Small intestine (tissue), 7 donors: ENCODE data around the gene FOXL2NB. TPM values are rescaled to one million over a fixed set of nuclear protein-coding genes. Genes with fewer than 3 reads are reported as not detected.

Source experiments
- DNase-seq, 2 donors: peaks; one replicate each; pipeline versions ENCODE4 v3.0.0 to v3.0.0-alpha.2; 2013
- FAIRE-seq: peaks from 2 replicates; lab custom pipeline; 2012; peaks lifted over from hg19 to GRCh38; lab: Jason Lieb, UNC
- H3K27ac ChIP-seq, 3 donors: one replicate each; pipeline ENCODE4 v1.5.1; 2013; ENCODE audit warnings: low read length in 2 of 3, mild to moderate bottlenecking in 2 of 3, control low read depth in 1 of 3, inconsistent platforms in 1 of 3, low read depth in 1 of 3, moderate library complexity in 1 of 3
- H3K27me3 ChIP-seq, 3 donors: one replicate each; pipeline ENCODE4 v1.6.1; 2013; ENCODE audit warnings: low read length in 3 of 3, inconsistent platforms in 1 of 3; ENCODE audit not compliant: control insufficient read depth in 3 of 3, insufficient read depth in 3 of 3
- H3K36me3 ChIP-seq, 3 donors: one replicate each; pipeline ENCODE4 v1.6.1; 2013; ENCODE audit warnings: low read length in 3 of 3, inconsistent platforms in 1 of 3, low read depth in 1 of 3, mild to moderate bottlenecking in 1 of 3, moderate library complexity in 1 of 3; ENCODE audit not compliant: control insufficient read depth in 3 of 3, insufficient read depth in 2 of 3
- H3K4me1 ChIP-seq, 3 donors: one replicate each; pipeline ENCODE4 v1.6.1; 2013; ENCODE audit warnings: low read length in 2 of 3, inconsistent platforms in 1 of 3, low read depth in 1 of 3, mild to moderate bottlenecking in 1 of 3, moderate library complexity in 1 of 3; ENCODE audit not compliant: control insufficient read depth in 3 of 3, insufficient read depth in 2 of 3
- H3K4me3 ChIP-seq, 3 donors: one replicate each; pipeline ENCODE4 v1.5.1; 2013; ENCODE audit warnings: low read length in 3 of 3, control low read depth in 1 of 3, inconsistent platforms in 1 of 3, low read depth in 1 of 3, mild to moderate bottlenecking in 1 of 3, moderate library complexity in 1 of 3
- H3K9me3 ChIP-seq, 2 donors: one replicate each; pipeline ENCODE4 v1.6.1; 2013; ENCODE audit warnings: low read depth in 1 of 2, low read length in 1 of 2; ENCODE audit not compliant: control insufficient read depth in 2 of 2, insufficient read depth in 1 of 2
- WGBS, 3 donors: extraction: QIAGEN DNeasy Blood & Tissue Kit; methylation state at CpG; one replicate each; pipeline ENCODE4 v1.1.7; 2013; 5-methylcytosine and 5-hydroxymethylcytosine counted together
- polyA plus RNA-seq, 4 donors: library from polyadenylated mRNA; stranded (reverse) in 3 of 4; unstranded in 1 of 4; fragments of 200-250 nt in 3 of 4; fragments of 120-200 nt in 1 of 4; gene quantifications; one replicate each; pipeline versions ENCODE4 v1.2.1 to v1.2.3, GENCODE V29; 2013
- donor health status: healthy with polysubstance abuse.
- donor health status: control.
- donor health status: control.
- donor health status: Bipolar disorder and iron deficiency.
- donor health status: healthy.

FOXL2NB gene
- polyA plus RNA-seq, 4 donors, result not detected

GRCh38 chr3:138984816-138985215 lies 37.8 kb downstream of the FOXL2NB start:
- peaks cover 0 to 7% (median 0%) of the 10 kb centered on the region in 3 donors for H3K27me3 ChIP-seq
- no peak for DNase-seq
- 50 to 70% (median 59%) methylated on average over 3 of the region's 3 CpGs for whole genome bisulfite sequencing, 3 donors
- no peaks in the 10 kb centered on the region for H3K4me1 ChIP-seq
- H3K36me3 ChIP-seq, result no peaks in the 10 kb centered on the region
- H3K9me3 ChIP-seq, result no peaks in the 10 kb centered on the region
- no peak overlapping the region for H3K27ac ChIP-seq
- FAIRE-seq, result no peak
- no peak overlapping the region for H3K4me3 ChIP-seq

- H3K27me3 ChIP-seq, result peaks cover 0 to 7% (median 0%) of the 10 kb centered on the region in 3 donors
- no peak overlapping the region for H3K4me3 ChIP-seq
- no peaks in the 10 kb centered on the region for H3K4me1 ChIP-seq
- no peak overlapping the region for H3K27ac ChIP-seq
- FAIRE-seq (no peak), DNase-seq (no peak)
- H3K9me3 ChIP-seq, result no peaks in the 10 kb centered on the region
- 59 to 61% (median 59%) methylated on average over 4 of the region's 4 CpGs for WGBS, 3 donors
- H3K36me3 ChIP-seq, result no peaks in the 10 kb centered on the region
Observed at GRCh38 chr3:138985932-138986331, 38.9 kb downstream of the FOXL2NB start.

GRCh38 chr3:138987181-138987580 lies 40.2 kb downstream of the FOXL2NB start:
- H3K27ac ChIP-seq, result no peak overlapping the region
- no peaks in the 10 kb centered on the region for H3K9me3 ChIP-seq
- H3K4me1 ChIP-seq, result no peaks in the 10 kb centered on the region
- H3K4me3 ChIP-seq, result no peak overlapping the region
- no peak for DNase-seq
- WGBS, 3 donors, result 93 to 96% (median 96%) methylated on average over 2 of the region's 2 CpGs
- no peak for FAIRE-seq
- H3K27me3 ChIP-seq, result peaks cover 0 to 7% (median 0%) of the 10 kb centered on the region in 3 donors
- no peaks in the 10 kb centered on the region for H3K36me3 ChIP-seq

- Histone ChIP-seq H3K27me3 (no peaks in the 10 kb centered on the region), H3K27ac (no peak overlapping the region), H3K9me3 (peaks cover 0 to under 1% of the 10 kb centered on the region in 2 donors), H3K4me3 (no peak overlapping the region), H3K36me3 (no peaks in the 10 kb centered on the region), H3K4me1 (no peaks in the 10 kb centered on the region)
- WGBS, 3 donors, result 54 to 77% (median 74%) methylated on average over 1 of the region's 1 CpG
- DNase-seq (no peak), FAIRE-seq (no peak)
Observed at GRCh38 chr3:138995706-138996105, 48.7 kb downstream of the FOXL2NB start.

Other genes with a start within 250 kb of the FOXL2NB start
- 10 to 100 TPM; 16.2 to 57.1 (median 19.2) TPM for gene PIK3CB, start 112.3 kb upstream of the FOXL2NB start, polyA plus RNA-seq
- gene FOXL2, start 80 bp upstream of the FOXL2NB start, polyA plus RNA-seq, result not detected
- not detected for gene PRR23A, start 59.1 kb downstream of the FOXL2NB start, polyA plus RNA-seq
- not detected for gene PRR23B, start 73.7 kb downstream of the FOXL2NB start, polyA plus RNA-seq
- gene PRR23C, start 97.7 kb downstream of the FOXL2NB start, polyA plus RNA-seq, result not detected